Stimulated activated CD8-positive, alpha-beta memory T cell treated with anti-CD3 and anti-CD28 coated beads, Interleukin-12 subunit alpha, Interleukin-12 subunit beta, amount 100 ng/mL, for 24 hours (primary cell): ENCODE data around the gene LRRC8B.
"Not testable (repeated sequence)": the region's sequence is repeated elsewhere in the genome, so short reads cannot be mapped to it uniquely, and the experiment has no call there.

Experiments
- DNase-seq: peaks from one replicate; pipeline ENCODE4 v3.0.0-alpha.2; 2020; ENCODE audit errors: extremely low read depth

LRRC8B gene

DNA sequence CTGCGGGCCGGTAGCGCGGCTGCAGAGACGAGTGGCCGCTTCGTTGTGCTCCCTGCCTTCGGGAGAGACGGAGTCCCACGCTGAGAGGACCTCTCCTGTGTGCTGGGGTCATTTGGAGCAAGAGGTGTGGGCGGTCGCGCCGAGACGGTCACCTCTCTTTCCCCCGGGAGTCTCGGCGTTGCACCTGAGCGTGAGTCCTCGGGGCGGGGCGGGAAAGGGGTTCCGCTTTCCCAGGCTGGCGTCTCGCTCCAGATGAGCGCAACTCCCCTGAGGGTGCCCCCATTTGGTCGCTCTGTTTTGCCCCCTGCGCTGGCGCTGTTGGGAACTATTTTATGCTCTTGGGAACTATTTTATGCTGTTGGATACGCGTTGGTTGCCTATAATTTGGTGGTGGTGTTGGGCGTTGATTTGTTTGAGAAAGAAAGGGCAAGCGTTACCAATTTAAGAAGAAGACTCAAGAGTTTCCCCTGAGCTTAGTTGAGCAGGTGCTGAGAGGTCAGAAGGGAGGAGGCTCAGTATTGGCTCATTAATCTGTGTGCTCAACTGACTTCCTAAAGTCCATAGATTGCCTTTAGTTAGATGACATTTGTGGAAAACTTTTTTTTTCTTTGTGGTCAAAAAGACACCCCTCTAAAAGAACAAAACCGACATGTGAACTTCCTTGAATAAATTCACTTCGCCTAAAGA, 683 bp downstream of the LRRC8B start:
- DNase-seq, result peak; percentile 15

DNA sequence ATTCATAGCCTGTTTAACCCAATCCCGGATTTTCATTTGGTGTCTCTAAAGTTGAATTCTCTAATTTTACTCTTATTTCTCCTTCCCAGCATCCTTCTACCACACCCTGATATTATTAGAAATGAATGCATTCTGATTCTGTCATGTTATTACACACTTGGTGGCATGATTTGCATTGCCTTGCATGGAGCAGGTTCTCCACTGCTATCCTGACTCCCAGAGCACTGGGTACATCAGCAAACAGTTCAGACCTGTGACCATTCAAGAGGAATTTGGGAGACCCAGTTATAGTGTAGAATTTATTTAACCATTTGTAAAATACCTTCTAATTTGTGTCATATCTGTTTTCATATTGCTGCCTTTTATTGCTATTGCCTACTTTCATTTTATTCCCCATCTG, 2.6 kb downstream of the LRRC8B start:
- no peak for DNase-seq

DNA sequence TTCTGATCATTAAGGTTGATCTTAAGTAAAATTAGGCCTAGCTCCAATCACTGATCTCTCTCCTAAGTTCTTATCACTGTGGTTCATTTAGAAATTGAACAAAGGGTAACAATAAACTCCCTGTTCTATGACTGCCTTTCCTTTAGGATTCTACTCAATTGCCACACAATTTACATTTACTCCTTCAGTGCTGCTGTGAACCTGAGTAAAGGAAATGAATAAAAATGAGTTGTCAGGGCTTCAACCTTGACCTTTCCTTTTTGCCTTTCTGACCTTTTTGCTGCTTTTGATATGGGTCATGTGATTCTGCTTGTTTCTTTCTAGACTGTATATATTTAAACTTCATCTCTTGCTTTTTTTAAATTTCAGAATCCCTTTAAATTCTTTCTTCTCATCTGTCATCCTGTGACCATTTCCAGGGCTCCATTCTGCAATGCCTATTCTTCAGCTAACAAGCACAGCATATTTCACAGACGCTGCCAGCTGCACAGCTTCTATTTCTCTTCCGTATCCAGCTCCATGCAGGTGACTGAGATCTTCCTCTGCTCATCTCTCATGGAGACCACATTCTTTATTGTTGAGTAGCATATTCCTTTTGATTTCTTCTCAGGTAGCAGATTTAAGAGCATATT, 3.2 kb downstream of the LRRC8B start:
- DNase-seq, result no peak

DNA sequence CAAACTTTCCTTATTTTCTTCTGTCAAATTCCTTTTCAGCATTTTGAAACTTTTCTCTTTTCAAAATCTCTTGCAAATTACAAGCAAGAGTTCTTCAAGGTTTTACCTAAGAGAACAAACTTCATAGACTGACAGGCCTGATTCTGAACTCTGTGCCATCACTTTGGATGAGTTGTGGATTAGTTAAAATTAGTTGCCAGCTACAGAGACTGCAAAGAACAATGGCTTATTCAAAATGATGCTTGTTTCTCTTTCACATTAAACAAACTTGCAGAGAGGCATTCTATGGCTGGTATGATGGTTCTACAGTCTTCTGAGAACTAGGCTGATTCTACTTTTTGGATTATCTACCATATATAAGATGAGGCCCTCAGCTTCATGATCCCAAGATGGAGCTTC, 3.8 kb downstream of the LRRC8B start:
- DNase-seq, result no peak

DNA sequence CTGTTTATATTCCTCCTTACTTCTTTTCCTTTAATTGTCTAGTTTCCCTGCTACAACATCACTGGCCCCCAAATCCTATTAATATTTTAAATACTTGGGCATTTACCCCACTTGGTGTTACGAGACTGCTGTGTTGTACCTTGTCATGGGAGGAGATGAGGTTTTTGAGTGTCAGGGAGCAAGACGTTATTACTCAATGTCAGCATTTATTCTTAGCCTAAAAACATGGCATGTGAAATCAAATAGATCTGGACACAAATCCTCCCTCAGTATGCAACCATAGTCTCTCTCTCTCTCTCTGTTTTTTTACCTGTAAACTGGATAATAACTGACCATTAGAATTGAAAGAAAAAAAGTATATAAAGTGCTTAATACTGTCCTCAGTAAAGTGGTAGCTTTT, 4.6 kb downstream of the LRRC8B start:
- DNase-seq, result no peak

DNA sequence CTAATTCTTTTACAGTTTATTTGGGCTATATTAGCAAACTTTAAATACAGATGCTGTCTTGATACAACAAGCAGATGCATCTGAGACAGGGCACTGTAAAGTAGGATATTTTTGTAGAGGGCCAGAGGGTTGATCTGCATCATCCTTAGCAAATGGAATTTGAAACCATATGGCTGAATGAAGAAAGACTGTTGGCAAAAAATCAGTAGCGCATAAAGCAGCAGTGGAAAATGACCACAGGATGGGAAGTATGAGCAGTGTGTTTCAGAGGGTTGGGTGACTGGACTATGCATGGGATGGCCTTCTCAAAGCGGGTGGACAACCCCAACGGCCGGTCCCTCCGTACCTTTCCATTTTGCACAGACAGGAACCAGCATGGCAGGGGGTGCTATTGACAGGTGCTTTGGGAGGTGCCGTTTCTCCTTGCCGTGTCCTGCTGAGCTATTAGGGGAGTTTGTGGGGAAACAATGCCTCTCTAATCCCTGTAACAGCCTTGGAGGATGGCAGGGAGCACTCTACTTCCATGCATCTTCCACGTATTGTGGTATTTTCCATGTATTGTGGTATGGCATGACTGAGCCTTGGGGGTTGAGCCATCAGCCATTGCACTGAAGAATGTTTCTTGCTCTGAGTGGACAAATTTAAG, 5.9 kb downstream of the LRRC8B start:
- no peak for DNase-seq

DNA sequence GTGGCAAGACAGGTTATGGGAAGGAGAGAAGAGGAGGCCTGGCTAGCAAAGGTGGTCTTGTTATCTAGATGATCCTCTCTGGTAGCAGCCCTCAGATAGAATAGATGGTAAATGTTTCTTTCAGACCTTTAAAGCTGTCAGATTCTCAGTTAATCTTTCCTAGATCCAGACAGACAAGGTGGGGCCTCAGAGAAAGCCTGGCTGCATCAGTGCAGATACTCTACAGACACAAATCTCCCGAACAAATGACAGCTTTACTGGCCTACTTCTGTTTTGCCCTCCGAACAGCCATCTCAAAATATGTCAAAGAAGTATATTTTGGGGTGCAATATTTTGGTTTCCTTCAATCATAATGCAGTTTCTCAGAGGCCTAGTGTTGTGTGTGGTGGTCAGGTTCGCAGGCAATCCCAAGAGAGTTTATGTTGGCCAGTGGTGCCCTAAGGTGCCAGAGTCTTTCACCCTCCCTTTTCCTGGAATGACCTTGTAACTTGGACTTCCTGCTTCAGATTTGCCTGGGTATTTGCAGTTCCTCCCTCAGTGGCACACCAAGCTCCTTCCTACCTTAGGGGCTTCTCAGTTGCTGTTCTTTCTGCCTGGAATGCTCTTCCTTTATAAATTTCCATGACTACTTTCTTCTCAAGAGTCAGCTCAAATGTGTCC, 7.0 kb downstream of the LRRC8B start:
- DNase-seq, result no peak

DNA sequence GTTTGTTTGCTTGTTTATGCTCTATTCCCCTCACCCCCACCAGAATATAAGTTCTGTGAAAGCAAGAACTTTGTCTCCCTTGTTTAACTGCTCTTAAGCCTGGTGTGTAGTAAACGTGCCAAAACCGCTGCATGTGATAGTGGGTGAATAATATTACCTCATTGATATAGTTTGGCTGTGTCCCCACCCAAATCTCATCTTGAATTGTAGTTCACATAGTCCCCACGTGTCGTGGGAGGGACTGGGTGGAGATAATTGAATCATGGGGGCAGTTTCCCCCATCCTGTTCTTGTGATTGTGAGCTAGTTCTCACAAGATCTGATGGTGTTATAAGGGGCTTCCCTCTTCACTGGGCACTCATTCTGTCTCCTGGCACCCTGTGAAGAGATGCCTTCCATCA, 7.6 kb downstream of the LRRC8B start:
- no peak for DNase-seq

DNA sequence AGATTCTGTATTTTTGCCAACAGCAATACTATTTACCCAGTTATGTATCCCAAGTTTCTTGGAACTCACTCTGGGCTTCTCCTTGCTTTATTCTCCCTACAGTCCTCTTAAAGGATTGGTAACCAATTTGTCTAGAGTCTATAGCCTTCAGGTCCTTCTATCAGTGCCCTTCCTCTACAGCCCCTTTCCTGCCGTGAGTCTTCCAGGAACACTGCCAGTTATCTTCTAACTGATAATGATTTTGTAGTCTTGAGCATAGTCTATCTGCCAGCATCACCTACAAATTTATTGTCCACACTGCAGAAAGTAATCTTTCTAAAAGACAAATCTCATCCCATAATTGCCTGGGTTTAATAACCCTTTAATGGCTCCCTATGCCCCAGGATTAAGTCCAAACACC, 8.2 kb downstream of the LRRC8B start:
- no peak for DNase-seq

DNA sequence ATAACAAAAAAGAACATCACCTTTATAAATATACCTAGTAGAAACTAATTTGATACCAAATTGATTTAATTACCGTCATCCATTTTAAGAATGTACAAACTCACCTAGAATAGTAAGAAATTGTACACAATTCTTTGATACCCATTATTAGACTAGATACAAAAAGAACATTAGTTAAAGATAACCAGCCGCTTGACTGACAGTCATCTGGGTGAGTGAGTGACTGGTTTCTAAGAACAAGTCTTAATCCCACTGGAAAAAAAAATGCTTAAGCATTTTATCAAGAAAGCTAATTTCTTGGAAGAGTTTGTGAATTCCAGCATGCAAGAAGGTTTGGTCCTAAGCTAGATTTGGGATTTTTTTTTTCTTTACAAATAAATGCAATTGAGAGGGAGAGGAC, 10.9 kb downstream of the LRRC8B start:
- no peak for DNase-seq

DNA sequence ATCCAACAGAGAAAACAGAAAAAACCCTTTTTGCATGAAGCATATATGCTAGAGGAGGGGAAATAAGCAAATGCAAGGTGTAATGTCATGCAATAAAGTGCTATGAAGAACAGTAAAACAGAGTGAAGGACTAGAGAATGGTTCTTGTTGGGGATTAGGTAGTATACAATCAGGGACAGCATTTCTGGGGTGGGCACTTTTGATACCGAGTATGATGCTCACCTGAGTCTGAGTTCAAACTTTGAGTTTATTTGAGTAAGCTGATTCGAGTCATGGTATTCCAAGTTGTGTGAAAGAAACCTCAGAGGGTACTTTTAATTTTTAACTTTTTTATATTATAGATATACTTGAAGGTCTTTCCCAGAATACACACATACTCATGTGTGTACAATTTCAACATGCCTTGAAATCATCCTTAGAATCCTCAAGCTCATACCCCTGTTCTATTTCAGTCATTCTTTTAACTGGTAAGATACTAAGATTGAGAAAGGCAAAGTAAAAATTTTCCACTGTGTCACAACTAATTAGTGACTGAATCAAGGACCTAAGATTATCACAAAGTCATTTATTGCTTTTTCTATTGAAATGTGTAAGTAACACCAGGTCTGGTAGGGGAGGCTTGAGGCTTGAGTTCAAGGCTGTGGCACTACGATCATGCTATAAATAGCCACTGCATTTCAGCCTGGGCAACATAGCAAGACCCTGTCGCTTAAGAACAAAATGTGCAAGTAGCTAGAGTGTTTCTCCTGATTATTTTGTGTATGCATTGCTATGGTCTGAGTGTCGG, 12.1 kb downstream of the LRRC8B start:
- no peak for DNase-seq

DNA sequence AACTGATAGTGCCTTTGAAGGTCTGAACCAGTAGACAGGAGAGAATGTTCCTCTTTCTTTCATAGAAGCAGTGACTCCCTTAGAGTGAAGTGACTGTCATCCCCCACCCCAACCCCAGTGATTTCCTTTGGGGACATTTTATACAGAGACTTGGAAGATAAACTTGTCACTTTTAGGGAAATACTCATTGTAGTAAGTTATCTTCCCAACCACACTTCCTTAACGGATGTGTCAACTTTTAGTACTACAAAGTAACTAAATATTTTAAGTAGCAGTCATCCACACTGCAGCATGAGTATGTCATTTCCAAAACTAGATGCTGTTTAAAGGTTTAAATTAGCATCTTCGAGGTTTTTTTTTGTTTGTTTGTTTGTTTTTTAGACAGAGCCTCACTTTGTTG, 13.7 kb downstream of the LRRC8B start:
- DNase-seq, result no peak

DNA sequence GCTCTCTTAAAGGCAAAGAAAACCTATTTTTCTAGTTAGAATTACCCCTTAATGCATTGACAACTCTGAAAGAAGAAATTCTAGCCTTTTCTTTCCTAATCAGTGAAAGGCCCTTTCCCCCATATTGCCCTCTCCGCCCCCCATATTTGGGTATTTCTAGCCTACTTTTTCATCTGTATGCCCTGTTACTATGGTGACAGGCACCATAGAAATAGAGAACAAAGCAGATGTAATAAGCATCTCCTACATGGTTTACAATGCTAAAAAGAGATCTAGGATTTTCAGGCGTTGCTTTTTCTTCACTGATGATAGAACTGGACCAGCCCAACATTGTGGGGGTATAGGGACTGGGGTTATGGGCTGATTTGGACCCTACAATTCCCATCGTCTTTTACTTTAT, 14.5 kb downstream of the LRRC8B start:
- DNase-seq, result no peak

DNA sequence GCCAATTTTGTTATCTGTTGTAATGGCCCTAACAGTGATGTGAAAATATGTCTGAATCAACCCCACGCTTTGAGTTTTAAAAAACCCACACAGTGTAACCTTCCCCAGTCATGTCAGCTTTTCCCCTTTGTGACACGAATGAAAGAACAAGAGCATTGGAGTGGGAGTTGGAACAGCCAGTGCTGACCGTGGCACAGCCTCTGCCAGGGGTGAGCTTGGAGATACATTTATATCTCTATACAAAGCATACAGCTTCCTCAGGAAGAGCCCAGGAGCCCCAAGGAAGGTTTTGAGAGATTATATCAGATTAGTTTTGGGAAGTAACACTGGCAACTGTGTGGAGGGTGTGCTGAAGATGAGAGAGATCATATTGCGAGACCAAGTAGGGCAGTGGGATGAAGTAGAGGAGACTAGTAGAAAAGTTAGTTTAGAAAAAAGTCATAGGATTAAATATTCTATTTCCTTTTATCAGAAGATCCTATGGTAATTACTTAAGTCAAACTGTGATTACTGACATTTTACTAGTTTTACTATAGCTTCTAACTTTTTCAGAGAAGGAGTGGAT, 15.9 kb downstream of the LRRC8B start:
- no peak for DNase-seq

DNA sequence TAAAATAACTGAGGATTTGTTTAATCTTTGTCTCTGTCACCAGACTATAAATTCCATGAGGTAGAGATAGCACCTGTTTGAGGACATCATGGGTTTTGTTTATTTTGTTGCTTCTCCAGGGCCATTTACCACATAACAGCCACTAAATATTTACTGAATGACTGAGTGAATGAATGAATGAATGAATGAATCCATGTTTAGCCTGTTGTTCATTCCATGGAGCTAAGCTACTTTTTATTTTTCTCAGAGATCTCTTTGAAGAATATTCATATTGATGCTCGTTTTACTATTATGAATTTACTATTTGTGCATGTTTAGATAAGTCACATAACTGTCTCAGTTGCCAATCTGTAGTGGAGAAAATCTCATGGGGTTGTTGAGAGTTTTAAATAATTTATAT, 17.7 kb downstream of the LRRC8B start:
- no peak for DNase-seq

DNA sequence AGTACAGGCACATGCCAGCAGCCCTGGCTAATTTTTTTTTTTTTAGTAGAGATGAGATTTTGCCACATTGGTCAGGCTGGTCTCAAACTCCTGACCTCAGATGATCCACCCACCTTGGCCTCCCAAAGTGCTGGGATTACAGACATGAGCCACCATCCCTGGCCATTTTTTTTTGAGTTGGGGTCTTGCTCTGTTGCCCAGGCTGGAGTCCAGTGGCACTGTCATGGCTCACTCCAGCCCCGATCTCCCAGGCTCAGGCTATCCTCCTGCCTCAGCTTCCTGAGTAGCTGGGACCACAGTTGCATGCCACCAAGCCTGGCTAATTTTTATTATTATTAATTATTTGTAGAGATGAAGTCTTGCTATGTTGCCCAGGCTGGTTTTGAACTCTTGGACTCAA, 19.0 kb downstream of the LRRC8B start:
- not testable (repeated sequence) for DNase-seq

DNA sequence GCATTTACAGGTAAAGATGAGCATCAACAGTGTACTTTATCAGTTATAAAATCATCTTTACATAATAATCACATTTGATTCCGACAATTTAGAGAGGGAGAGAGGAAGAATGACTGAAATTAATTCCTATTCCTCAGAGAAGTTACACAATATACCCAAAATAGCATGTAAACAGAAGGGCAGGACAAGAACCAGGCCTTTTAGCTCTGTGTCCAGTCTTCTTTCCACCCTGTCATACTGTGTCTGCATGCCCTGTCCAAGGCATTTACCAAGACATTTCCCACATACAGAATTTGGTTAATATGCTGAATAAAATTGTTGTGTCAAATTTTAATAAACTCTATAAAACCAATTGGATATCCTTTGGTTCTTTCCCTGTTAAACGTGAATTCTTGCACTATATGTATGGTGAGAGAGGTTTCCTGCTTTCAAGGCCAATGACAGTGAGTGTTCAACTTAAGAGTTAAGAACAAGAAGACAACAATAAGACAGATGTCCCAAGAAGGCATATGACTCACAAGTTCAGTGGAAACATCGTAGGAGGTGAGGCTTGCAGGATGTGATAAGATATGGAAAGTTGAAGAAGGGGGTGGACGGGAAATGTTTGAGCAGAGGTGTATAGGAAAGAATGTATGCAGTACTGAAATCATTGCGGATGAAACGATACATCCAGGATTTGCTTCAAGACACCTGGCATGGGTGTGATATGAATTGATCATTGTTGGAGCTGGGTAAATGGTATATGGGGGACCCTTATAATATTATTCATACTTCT, 20.8 kb downstream of the LRRC8B start:
- no peak for DNase-seq

DNA sequence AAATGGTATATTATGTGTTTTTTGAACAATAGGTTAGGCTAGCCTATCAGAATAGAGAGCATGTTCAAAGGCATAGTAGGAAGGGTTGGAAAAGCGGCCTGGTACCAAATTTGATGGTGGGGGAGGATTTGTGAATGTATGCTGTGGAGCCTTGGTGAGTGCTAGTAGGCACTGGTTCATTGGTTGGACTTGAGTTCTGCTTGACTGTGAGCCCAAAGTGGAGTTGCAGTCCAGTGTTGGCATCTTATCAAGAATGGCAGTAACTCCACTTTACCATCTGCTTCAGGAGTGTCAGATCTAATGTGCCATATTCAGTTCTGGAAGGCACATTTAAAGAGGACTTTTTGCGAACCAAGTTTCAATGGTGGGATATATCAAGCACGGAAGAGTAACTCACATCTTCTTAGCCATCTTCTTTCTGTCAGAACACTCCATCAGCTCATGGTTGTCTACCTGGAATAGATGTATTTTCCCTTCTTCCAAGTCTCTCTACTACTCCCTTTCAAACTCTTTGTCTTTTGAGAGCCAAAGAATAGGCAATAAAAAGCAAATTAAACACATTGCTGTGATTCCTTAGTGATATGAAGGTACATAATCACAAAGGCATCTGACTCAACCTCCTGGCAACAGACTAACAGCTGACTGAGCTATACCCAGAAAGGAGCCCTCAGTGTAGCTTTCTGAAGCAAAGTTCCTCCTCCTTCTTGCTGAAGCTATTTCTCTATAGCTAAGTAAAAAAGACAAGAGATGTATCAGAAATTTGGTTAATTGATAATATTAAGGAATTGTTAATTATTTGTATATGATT, 21.7 kb downstream of the LRRC8B start:
- DNase-seq, result no peak

DNA sequence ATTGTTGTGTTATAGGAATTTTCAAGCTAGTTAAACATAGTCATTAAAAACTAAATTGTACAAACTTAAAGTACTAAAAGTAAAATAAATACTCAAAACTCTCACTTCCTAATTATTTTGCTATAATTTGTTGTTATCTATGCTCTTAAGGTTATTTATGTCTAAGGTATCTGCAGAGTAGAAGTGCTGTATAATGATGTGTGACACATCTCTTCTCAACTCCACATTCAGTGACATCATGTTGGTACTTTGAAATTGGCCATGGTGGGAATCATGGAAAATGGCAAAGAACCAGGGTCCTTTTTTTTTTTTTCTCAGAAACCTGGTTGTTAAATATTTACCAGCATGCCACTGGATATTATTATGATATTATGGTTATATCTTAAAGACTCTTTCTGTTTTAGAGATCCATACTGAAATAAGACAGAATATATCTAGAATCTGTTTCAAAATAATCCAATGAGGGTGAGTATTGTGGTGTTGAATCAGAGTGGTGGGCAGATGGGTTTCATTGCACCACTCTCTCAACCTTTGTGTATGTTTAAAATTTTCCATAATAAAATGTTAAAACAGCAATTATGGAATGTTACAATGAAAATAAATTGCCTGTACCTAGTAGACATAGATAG, 22.4 kb downstream of the LRRC8B start:
- no peak for DNase-seq
